Skeletal muscle cell (primary cell): ENCODE results near the gene GRM1.

Experiments
- DNase-seq: peaks from one replicate; pipeline ENCODE4 v3.0.0-alpha.2; 2010; ENCODE audit warnings: low read depth
- H3K4me3 ChIP-seq: 2 replicates; pipeline ENCODE4 v1.5.1; 2011; ENCODE audit warnings: low read depth, mild to moderate bottlenecking, control low read depth, low read length, moderate library complexity

GRM1 gene

DNA sequence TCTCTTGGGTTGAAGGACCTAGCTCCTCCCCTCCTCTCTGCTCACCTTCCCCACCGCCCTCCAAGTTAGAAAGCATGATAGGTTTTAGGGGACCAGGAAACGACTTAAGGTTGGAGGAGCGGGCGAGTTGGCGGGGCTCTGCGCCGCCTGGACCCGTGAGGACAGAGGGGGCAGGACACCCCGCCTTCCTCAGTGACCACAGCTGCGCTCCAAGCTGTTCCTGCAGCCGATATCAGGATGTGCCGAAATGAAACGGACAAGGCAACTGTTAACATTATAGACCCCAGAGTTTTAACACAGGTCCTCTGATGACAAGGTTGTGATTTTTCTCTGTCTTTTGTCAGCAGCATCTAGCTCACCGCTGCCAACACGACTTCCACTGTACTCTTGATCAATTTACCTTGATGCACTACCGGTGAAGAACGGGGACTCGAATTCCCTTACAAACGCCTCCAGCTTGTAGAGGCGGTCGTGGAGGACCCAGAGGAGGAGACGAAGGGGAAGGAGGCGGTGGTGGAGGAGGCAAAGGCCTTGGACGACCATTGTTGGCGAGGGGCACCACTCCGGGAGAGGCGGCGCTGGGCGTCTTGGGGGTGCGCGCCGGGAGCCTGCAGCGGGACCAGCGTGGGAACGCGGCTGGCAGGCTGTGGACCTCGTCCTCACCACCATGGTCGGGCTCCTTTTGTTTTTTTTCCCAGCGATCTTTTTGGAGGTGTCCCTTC is at the start of gene GRM1:
TSS of gene GRM1 (plus strand) at position 212 of the 722 bp plus-strand sequence. CDS start at position 668, 456 bp downstream.
- DNase-seq = no peak
- H3K4me3 ChIP-seq = no peak within 1 kb of the TSS

DNA sequence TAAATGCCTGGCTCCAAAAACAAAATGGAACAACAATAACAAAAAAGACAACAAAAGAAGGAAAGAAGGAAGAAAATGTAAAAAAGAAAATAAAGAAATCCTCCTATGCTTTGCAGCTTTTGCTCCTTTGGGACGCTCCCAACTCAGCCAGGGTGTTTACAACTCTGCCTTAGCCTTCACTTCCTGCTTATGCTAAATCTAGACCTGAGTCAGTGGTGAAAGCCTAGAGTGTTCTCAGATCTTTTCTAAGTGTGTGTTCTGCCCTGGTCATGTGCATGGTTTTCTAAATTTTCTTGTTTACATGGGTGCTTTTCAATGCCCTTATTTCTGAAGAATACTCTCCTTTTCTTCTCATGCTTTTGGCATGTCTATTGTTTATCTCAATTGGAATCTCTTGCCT is 19.5 kb upstream of the GRM1 start:
- no peak for DNase-seq
- no peak overlapping the region for H3K4me3 ChIP-seq

DNA sequence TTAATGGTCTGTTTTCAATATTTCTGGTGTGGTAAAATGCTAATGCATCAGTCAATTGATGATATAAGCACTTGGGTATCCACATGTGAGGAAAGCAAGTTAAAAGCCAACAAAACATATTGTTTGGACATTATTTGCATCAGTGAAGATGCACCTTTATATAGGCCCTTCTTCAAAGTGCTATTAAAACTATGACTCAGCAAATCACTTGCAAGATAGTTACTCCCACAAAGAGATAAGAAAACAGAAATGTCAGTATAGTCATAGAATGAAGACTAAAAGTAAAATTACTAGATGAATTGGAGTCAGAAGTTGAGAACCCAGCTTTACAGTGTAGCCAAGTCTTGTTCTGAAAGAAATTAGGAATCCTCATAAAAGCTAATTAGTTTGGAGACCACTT is 14.6 kb upstream of the GRM1 start:
- H3K4me3 ChIP-seq = no peak overlapping the region
- no peak for DNase-seq

DNA sequence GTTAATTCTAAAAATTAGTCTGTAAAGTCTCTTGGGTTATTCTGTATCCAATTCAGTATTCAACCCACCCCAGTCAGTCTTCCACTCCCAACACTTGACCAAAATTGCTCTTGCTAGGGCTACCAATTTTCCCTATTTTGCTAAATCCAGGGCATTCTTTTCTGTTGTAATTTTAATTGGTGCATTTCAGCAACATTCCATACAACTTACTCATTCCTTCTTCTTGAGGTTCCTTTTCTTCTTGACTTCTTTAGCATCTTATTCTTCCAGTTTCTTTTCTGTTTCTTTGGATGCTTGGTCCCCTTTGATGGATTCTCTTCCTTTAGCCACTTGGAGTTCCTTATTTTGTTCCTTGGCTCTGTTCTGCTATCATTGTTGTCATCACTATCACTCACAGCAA is 11.2 kb upstream of the GRM1 start:
- no peak overlapping the region for H3K4me3 ChIP-seq
- DNase-seq = no peak

DNA sequence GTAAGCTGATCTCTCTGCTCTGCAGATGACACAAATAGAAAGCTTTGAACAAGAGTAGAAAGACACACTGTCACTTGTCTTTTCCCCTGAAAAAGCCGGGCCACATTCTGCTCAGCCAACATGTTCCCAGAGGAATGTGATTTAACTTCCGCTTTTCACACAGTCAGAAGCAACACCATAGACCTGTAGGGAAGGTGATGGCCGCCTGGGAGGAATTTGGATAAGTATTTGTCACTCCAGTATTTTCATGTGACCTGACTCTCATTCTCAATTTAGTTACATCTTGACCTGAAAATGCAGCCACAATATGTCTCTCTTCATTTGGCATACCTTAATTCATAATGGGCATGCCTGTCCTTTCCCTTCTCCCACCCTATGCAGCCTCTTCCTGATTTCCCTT is 2.0 kb upstream of the GRM1 start:
- no peak overlapping the region for H3K4me3 ChIP-seq
- no peak for DNase-seq

DNA sequence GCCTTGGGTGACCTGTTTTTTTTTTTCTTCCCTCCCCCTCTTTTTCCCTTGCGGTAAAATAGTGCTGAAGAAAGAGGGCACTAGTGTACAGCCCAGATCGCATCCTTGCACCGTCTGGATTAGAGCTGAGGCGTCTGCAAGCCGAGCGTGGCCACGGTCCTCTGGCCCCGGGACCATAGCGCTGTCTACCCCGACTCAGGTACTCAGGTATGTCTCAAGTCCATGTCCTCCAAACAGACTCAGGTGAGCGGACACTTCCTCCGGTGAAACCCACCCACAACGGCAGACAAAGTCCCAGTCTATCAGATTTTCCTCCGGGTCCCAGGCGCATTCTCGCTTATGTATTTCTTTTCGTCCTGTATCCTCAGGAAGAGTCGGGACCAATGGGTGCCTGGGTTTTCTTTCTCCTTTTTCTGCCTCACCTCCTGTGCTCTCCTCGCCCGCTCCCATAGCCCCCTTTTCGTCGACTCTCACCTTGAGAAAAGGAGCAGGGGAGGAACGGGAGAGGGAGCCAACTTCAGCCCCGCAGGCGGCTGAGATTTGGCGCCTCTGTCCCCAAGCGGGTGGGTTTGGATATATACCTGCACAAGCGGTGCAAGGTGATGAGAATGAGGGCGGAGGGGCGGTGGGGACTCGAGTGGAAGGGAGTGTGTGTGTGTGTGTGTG is 1.1 kb upstream of the GRM1 start:
- no peak for DNase-seq
- no peak overlapping the region for H3K4me3 ChIP-seq

DNA sequence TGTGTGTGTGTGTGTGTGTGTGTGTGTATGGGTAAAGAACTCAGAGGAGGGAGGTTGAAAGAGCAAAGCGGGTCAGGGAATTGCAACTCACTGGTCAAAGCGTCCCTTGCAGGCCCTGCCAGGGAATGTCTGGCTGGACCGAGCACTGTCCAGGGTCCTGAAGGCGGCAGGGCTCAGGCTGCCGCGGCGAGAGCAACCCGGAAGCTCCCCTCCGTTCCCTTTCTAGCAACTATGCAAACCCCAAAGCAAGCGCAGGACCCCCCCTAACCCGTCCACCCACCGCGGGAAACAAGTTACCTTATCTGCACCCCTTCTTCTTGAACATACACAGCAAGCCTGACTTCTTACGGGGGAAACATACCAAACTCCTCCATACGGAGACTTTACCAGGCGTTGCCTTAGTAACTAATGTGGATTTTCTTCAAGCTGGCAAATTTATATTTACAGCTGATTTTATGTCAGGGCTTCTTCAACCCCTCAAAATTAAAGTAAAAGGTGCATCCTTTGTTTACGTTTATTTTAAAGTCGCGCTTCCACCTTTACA is 538 bp upstream of the GRM1 start:
- H3K4me3 ChIP-seq = no peak overlapping the region
- DNase-seq = peak; percentile 9

DNA sequence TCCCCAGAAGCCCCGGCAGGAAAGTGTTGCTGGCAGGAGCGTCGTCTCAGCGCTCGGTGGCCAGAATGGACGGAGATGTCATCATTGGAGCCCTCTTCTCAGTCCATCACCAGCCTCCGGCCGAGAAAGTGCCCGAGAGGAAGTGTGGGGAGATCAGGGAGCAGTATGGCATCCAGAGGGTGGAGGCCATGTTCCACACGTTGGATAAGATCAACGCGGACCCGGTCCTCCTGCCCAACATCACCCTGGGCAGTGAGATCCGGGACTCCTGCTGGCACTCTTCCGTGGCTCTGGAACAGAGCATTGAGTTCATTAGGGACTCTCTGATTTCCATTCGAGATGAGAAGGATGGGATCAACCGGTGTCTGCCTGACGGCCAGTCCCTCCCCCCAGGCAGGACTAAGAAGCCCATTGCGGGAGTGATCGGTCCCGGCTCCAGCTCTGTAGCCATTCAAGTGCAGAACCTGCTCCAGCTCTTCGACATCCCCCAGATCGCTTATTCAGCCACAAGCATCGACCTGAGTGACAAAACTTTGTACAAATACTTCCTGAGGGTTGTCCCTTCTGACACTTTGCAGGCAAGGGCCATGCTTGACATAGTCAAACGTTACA is 817 bp downstream of the GRM1 start:
- DNase-seq = no peak
- H3K4me3 ChIP-seq = no peak overlapping the region

DNA sequence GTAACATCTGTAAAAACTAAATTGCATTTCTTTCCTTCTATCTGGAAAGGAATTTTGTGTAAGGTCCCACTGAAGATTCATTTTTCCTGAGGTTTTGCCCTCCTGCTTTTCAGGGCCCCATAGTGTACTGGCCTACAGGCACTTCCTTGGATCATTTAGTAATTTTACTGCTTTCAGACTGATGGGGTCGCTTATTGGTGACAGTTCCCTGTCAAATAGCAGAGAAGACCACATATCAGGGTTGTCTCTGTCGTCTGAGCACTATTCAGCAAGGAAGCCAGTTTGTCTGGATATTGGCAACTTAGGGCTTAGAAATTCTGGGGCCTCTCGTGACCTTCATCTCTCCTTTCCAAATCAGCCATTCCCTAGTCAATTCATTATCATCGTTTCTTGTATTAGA is 3.5 kb downstream of the GRM1 start:
- H3K4me3 ChIP-seq = no peak overlapping the region
- no peak for DNase-seq

DNA sequence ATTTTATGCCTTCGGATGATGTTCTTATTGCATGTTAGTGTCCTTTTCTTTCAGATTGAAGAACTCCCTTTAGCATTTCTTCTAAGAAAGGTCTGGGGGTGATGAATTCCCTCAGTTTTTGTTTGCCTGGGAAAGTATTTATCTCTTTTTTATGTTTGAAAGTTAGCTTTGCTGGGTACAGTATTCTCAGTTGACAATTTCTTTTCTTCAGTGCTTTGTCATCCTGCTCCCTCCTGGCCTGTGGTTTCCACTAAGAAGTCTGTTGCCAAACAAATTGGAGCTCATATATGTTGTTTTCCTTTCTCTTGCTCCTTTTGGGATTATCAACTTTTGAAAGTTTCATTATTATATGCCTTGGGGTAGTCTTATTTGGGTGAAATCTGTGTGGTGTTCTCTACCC is 11.5 kb downstream of the GRM1 start:
- no peak for DNase-seq
- no peak overlapping the region for H3K4me3 ChIP-seq

DNA sequence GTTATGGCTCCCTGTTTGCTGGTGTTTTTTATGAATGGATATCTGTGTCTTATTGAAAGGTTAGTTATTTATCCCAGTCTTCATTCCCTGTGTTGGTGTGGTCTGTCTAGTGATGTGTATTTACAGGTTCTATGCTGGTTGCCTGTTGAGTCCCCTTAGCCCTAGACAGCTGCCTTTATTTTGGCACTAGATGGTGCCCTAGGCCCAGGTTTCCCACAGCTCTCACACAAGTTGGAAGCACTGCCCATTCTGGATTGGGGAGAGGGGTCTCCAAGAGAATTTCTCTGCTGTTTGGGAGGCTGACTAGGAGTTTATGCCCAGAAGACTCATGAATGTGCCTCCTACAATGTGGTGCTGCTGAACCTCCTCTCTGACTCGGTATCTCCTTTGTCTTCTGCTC is 12.4 kb downstream of the GRM1 start:
- DNase-seq = no peak
- no peak overlapping the region for H3K4me3 ChIP-seq

DNA sequence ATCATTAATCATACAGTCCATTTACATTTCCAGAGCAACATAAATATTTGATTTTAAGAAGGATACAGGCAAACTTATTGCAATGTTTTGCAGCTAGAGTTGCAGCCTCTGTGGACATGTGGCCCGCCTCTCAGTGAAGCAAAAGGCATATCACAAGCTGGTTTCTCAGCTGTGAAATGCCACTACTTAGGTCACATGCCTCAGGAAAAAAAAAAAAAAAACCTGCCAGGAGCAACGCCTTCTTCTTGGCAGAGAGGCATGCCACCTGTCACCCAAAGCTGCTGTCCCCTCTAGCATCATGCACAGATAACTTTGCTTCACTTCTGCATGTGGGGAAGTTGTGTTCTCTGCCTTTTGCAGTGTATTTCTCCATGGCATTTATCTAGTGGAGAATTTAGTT is 18.5 kb downstream of the GRM1 start:
- DNase-seq = no peak
- no peak overlapping the region for H3K4me3 ChIP-seq

DNA sequence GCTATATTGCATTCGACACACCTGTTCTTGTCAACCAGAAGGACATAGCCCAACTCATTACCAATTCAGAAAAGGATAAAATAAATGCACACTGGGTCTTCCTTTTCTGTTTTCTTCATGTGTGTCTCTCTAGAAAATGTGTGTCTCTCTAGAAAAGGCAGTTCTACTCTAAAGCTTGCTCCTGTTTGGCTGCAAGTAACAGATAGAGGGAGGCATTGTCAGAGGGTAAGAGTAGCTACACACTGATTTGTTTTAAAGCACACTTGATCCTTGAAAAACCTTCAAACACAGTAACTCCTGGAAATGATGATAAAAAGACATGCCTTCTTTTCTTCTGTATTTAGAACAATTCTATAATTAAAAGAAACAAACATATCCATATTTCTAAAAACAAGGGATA is 21.3 kb downstream of the GRM1 start:
- no peak for DNase-seq
- no peak overlapping the region for H3K4me3 ChIP-seq

DNA sequence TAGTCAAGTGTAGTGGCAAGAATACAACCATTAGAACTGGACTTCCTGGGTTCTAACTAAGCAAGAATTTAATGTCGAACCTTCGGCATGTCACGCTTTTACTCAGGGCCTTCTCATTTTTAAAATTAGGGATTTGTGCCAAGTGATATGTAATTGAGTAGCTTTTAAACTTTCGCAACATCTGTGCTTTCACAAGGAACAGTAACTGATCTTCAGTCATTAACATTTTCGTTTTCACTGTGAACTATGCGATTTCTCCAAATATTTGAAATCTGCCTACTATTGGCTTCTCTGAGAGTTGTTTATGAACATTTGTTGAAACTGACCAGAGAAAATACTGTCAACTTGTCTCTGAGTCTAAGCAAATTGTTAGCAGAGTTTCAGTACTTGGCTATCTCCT is 27.6 kb downstream of the GRM1 start:
- DNase-seq = no peak
- no peak overlapping the region for H3K4me3 ChIP-seq

DNA sequence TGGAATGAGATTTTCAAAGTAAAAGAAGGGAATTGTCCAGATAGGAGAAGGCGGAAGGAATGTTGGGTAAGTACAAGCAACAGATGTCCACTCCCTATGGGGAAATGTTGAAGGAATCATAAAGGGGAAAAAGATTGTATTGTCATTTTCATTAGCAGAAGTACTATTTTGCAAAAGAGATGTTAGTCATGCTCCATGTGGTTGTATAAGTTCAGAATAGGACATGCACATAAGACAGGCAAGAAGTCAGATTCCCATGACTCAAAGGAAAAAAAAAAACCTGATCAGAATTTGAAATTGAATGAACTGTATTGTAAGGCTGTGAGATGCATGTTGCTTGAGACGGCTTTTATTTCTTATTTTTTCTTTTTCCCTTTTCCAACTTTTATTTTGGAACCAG is 36.8 kb downstream of the GRM1 start:
- H3K4me3 ChIP-seq = no peak overlapping the region
- no peak for DNase-seq

DNA sequence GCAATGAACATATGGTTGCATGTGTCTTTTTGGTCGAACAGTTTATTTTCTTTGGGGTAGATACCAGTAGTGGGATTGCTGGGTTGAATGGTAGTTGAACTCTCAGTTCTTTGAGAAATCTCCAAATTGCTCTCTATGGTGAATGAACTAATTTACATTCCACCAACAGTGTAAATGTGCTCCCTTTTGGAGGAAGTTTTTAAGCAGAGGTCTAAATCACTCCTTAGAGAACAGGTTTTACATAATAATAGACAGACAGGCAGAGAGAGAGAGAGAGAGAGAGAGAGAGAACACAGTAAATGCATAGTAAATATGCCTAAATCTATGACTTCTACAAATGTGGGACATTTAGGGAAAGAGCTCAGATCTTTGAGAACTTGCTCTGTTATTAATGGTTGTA is 37.6 kb downstream of the GRM1 start:
- no peak for DNase-seq
- H3K4me3 ChIP-seq = no peak overlapping the region

DNA sequence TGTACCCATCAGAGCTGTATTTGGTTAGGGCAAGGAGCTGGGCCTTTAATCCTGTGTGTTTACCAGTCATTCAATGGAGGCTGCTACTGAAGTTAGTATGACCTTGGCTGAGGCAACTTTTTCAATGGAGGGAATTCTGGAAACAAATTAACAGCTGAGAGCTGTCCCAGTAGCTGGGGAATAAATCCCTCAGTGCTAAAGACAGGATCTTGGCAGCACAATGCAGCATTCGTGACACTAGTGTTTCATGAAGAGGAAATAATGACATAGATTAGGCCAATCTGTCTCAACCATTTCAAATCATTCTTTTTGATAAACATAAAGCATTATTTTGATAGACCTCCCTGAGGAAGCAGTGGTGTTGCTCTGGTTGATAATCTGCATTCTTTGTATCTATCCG is 42.9 kb downstream of the GRM1 start:
- no peak overlapping the region for H3K4me3 ChIP-seq
- DNase-seq = no peak

DNA sequence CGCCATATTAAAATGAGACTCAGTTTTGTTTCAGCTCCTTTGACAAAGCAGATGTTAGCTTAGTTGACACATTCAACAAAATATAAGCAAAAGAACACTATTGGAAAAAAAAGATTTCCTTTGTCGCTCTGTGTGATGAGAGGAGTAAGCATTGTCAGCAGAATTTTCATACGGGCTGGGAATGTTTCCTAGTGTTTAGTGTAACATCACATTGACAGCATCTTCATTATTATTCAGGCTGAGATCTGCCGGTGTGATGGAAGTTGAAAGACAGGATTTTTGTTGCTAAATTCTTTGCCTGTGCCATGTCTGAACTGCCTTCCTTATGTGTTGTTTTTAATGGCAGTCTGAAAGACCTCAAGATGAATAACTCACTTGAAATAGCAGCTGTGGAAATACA is 49.1 kb downstream of the GRM1 start:
- H3K4me3 ChIP-seq = no peak overlapping the region
- DNase-seq = no peak

DNA sequence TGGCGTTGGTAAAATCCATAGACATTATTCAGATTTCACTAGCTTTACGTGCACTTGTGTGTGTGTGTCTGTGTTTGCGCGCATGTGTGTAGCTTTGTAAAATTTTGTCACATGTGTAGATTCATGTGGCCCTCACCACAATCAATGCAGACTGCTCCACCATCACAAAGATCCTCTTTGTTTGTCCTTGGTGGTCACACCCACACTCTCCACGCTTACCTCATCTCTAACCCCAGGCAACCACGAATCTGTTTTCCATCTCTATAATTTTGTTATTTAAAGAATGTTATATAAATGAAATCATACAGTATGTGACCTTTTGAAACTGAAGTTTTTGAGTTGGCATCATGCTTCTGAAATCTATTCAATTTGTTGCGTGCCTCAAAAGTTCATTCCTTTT is 58.5 kb downstream of the GRM1 start:
- no peak for DNase-seq
- no peak overlapping the region for H3K4me3 ChIP-seq

DNA sequence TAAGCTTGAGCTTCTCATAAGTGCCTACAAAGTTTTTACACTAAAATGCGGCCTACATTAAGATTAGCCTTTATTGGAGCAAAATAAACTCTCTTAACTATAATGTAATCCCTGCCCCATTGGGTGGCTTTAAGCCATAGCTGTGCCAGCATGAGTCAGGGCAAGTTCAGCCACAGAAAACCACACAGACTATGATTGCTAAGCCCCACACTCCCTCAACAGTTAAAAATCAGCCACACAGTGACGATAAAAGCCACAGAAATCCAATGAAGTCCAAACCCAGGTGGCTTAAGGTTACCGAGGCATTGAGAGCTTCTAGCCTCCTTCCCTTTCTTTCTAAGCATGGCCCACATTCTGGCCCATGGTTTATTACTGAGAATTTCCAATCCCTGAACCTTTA is 61.6 kb downstream of the GRM1 start:
- H3K4me3 ChIP-seq = no peak overlapping the region
- DNase-seq = no peak
